ENCODE measurements around the gene JPH4. TPM values are rescaled to one million over a fixed set of nuclear protein-coding genes. Genes with fewer than 3 reads are reported as not detected.

The JPH4 gene
- total RNA-seq, 1 donor from 2014 or later, result 2.0 TPM

DNA sequence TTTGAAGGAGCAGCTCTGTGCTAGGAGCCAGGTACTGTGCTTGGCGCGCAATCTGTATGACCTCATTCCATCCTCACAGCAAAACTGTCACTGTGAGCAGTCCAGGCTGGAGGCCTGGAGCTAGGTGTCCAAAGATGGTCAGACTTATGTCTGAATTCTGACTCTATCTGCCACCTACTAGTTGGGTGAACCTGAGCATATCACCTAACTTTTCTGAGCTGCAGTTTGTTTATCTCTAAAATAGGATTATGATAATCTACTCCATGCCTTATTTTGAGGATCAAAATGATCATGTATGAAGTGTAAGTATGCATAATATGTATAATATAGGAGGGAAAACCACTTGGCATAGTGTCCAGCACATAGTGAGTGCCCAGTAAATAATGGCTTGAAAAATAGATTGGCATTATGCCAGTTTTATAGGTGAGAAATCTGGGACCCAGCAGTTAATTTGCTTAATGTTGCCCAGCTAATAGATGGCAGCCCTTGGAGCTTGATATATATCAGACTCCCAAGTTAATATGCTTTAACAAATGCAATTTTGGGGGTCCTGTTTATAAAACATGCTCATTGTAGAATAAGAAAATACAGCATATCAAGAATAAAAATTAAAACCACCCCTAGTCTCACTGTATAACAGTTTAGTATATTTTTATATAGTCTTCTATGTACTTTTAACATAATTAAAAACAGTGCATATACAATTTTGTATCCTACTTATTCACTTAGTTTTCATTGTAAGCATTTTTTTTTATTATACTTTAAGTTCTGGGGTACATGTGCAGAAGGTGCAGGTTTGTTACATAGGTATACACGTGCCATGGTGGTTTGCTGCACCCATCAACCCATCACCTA, 4.5 kb upstream of the JPH4 start:
- Mint-ChIP-seq H3K36me3 (ENCODE audit: low read depth) (no peaks in the 10 kb centered on the region), H3K4me1 (peaks cover 6% of the 10 kb centered on the region), H3K9me3 (no peaks in the 10 kb centered on the region), H3K4me3 (no peak overlapping the region), H3K27me3 (peaks cover 34% of the 10 kb centered on the region), H3K27ac (no peak overlapping the region)
- ChIA-PET POLR2A (no interaction called here), CTCF (no interaction called here)
- TF ChIP-seq, protein P1, sequence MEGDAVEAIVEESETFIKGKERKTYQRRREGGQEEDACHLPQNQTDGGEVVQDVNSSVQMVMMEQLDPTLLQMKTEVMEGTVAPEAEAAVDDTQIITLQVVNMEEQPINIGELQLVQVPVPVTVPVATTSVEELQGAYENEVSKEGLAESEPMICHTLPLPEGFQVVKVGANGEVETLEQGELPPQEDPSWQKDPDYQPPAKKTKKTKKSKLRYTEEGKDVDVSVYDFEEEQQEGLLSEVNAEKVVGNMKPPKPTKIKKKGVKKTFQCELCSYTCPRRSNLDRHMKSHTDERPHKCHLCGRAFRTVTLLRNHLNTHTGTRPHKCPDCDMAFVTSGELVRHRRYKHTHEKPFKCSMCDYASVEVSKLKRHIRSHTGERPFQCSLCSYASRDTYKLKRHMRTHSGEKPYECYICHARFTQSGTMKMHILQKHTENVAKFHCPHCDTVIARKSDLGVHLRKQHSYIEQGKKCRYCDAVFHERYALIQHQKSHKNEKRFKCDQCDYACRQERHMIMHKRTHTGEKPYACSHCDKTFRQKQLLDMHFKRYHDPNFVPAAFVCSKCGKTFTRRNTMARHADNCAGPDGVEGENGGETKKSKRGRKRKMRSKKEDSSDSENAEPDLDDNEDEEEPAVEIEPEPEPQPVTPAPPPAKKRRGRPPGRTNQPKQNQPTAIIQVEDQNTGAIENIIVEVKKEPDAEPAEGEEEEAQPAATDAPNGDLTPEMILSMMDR (IDR thresholded peaks at IDR 0.05), result no peak
- intact Hi-C loops (cut with micrococcal nuclease), result no loop called here
- DNase-seq (no peak), ATAC-seq (ENCODE audit: low read depth) (no peak)

DNA sequence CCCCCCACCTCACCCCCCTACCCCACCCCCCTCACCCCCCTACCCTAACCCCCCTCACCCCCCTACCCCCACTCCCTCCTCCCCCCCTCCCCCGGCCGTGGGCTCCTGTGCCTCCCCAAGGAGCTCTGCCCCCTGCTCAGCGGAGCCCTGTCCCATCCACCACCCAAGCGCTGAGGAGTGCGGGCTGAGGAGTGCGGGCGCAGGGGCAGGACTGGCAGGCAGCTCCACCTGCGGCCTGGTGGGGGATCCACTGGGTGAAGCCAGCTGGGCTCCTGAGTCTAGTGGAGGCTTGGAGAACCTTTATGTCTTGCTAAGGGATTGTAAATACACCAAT, 2.3 kb upstream of the JPH4 start:
- DNase-seq (no peak), ATAC-seq (ENCODE audit: low read depth) (no peak)
- TF ChIP-seq, protein P1 (IDR thresholded peaks at IDR 0.05), result no peak
- H3K27ac Mint-ChIP-seq, result no peak overlapping the region
- intact Hi-C loops (cut with micrococcal nuclease), result no loop called here
- POLR2A ChIA-PET, result no interaction called here
- no peak overlapping the region for H3K4me3 Mint-ChIP-seq
- H3K27me3 Mint-ChIP-seq, result peaks cover 33% of the 10 kb centered on the region
- peaks cover 17% of the 10 kb centered on the region for H3K4me1 Mint-ChIP-seq
- no peaks in the 10 kb centered on the region for H3K9me3 Mint-ChIP-seq
- no peaks in the 10 kb centered on the region for H3K36me3 Mint-ChIP-seq (ENCODE audit: low read depth)
- CTCF ChIA-PET, result interaction anchor here (1.2 kb wide), 1 partner anchor 8 kb away, joined by 4 read pairs; no protein-coding TSS in a partner anchor

DNA sequence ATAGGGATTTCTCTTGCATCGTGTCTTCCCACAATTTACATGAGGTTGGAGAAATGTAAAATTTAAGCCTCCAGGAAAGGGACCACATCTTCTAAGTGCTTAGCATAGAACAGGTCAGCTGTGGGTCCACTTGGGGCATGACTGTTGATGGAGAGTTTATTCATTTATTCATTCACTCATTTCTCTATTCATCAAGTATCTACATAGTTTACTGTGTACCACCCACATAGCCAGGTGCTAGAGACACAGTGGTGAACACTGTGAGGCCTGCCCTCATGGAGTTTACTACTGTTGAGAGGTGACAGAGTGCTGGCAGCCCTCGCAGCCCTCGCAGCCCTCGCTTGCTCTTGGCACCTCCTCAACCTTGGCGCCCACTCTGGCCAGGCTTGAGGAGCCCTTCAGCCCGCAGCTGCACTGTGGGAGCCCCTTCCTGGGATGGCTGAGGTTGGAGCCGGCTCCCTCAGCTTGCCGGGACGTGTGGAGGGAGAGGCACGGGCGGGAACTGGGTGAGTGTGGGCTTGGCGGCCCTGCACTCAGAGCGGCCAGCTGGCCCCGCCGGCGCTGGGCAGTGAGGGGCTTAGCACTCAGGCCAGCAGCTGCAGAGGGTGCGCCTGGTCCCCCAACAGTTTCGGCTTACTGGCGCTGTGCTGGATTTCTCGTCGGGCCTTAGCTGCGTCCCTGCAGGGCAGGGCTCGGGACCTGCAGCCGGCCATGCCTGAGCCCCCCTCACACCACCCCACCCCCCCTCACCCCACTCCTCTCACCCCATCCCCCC, 1.7 kb upstream of the JPH4 start:
- TF ChIP-seq, protein P1 (IDR thresholded peaks at IDR 0.05), result no peak
- no peak for DNase-seq

DNA sequence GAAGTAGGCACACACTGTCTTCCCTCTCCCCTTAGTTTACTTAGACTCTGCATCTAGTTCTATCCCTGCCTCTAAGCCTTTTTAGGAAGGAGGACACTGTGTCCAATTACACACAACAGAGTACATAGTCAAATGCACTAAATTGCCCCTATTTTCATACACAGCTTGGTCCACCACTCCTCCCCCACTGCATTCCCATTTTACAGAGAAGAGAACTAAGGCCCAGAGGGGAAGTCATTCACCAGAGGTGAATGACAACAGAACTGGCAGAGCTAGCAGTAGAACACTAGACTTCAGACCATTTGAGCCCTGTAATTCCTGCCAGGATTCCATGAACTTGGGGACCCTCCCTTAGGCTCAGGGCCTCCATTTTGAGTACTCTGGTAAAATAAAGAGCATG, 1.1 kb upstream of the JPH4 start:
- ATAC-seq (ENCODE audit: low read depth) (no peak), DNase-seq (no peak)
- TF ChIP-seq, protein P1 (IDR thresholded peaks at IDR 0.05), result no peak
- Mint-ChIP-seq H3K27me3 (peaks cover 38% of the 10 kb centered on the region), H3K36me3 (ENCODE audit: low read depth) (no peaks in the 10 kb centered on the region), H3K4me3 (no peak overlapping the region), H3K4me1 (peaks cover 19% of the 10 kb centered on the region), H3K27ac (no peak overlapping the region), H3K9me3 (no peaks in the 10 kb centered on the region)
- ChIA-PET POLR2A (no interaction called here), CTCF (interaction anchor here (1.1 to 1.2 kb wide), 2 partner anchors 9 kb away, joined by 4 read pairs; no protein-coding TSS in a partner anchor)
- intact Hi-C loops (cut with micrococcal nuclease), result no loop called here

More for the DNA sequence above, 1.7 kb upstream of the JPH4 start:
- CTCF ChIA-PET, result interaction anchor here (1.2 kb wide), 1 partner anchor 9 kb away, joined by 4 read pairs; no protein-coding TSS in a partner anchor
- no peaks in the 10 kb centered on the region for H3K9me3 Mint-ChIP-seq
- no peaks in the 10 kb centered on the region for H3K36me3 Mint-ChIP-seq (ENCODE audit: low read depth)
- intact Hi-C loops (cut with micrococcal nuclease), result no loop called here
- no peak for ATAC-seq (ENCODE audit: low read depth)
- peaks cover 32% of the 10 kb centered on the region for H3K27me3 Mint-ChIP-seq
- no peak overlapping the region for H3K27ac Mint-ChIP-seq
- H3K4me3 Mint-ChIP-seq, result no peak overlapping the region
- POLR2A ChIA-PET, result no interaction called here
- H3K4me1 Mint-ChIP-seq, result peaks cover 19% of the 10 kb centered on the region

DNA sequence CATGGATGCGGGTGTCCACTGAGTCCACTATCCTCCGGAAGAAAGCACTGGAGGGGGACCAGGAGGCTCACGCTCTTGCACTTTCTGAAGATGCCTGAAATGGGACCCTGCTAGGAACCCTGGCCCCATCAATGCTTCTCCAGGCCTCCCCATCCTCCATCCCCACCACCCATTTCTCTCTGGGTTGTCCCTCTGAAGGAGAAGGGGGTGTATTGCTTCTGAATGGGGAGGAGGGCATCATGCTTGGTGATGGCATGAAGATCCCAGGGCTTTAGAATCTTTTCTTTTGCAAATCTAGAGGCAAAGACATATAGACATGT, 681 bp upstream of the JPH4 start:
- ChIA-PET POLR2A (no interaction called here), CTCF (interaction anchor here (1.1 kb wide), 1 partner anchor 10 kb away, joined by 4 read pairs; no protein-coding TSS in a partner anchor)
- no peak for ATAC-seq (ENCODE audit: low read depth)
- Mint-ChIP-seq H3K9me3 (no peaks in the 10 kb centered on the region), H3K36me3 (ENCODE audit: low read depth) (no peaks in the 10 kb centered on the region), H3K4me3 (no peak overlapping the region), H3K27me3 (peaks cover 39% of the 10 kb centered on the region), H3K27ac (no peak overlapping the region), H3K4me1 (peaks cover 19% of the 10 kb centered on the region)
- no peak for DNase-seq
- TF ChIP-seq, protein P1 (IDR thresholded peaks at IDR 0.05), result no peak
- intact Hi-C loops (cut with micrococcal nuclease), result no loop called here

Data from activated B cell treated with CpG ODN at 0.5 μM for 24 hours (primary cell).